RCC 7860 (cell line): ENCODE results near the gene PACSIN2.
"Not testable (repeated sequence)": the region's sequence is repeated elsewhere in the genome, so short reads cannot be mapped to it uniquely, and the experiment has no call there.

ENCODE experiments used
- DNase-seq: peaks from one replicate; pipeline ENCODE4 v3.0.0-alpha.2; 2015; ENCODE audit warnings: low spot score
- FAIRE-seq: peaks from 2 replicates; lab custom pipeline; 2012; peaks lifted over from hg19 to GRCh38; lab: Jason Lieb, UNC

The PACSIN2 gene

DNA sequence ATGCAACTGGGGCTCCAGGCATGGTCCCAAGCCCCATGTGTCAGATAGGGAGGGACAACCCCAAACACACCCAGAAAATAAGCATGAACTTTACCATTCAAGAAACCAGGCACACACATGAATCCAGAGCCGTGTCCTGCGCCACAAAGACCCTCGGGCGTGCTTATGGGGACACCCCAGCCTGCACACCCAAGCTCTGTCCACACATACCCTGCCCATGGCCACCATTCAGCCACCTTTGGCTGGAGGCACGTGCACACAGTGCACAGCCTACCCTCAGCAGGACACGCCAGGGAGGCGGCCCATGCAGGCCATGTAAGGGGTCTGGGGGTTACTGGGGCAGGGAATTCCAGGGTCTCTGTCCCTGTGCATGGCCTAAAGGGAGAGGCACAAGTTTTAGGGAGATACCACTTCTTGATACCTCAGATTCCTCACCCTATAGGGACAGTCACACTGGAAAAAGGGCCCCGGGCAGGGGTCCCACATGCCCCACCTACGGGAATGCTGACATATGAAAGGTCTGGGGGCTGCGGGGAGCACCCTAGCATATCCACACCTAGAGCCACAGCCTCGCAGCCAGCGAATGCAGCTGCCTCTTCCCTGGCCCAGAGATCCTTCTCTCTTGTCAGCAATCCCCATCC, 20.6 kb downstream of the PACSIN2 start:
- no peak for FAIRE-seq

DNA sequence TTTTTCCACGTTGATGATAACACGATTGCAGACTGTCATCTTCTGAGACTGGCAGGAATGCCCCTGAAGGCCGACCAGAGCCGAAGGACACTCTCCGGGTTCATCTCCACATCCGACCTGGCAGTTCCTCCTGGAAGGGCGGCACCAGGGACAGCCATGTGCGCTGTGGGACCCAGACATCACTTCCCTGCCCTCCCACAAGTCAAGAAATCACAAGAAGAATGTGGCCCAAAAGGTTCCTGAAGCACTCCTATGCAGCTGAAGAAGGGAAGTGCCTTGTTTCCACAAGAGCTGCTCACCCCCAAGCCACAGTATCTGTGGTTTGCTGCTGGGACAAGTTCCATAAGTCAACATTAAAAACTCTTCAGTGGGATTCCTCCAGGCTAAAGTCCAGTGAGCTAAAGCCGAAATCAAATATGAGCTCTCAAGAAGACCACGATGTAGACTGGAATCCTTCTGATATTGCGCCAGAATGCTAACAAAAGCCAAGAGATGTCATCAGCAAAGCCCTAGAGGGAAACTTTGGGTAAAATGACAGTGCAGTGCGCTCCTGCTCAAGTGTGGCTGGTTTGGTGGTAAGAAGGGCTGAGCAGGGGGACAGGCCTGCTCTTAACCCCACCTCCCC, 21.2 kb downstream of the PACSIN2 start:
- DNase-seq (no peak), FAIRE-seq (no peak)

More for the DNA sequence above, 20.6 kb downstream of the PACSIN2 start:
- DNase-seq, result no peak

DNA sequence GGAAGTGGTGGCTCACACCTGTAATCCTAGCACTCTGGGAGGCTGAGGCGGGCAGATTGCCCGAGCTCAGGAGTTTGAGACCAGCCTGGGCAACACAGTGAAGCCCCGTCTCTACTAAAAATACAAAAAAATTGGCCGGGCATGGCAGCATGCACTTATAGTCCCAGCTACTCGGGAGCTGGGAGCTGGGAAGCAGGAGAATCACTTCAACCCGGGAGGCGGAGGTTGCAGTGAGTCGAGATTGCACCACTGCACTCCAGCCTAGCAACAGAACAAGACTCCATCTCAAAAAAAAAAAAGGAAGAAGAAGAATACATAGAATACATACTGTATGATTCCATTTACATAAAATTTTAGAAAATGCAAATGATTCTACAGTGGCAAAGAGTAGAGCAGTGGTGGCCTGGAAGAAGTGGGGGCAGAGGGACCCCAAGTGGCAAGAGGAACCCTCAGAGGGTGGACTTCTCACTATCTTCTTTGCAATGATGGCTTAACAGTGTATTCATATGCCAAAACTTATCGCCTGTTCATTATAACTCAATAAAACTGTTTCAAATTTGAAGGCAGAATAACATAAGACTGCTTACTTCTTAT, 22.0 kb downstream of the PACSIN2 start:
- no peak for FAIRE-seq
- DNase-seq, result no peak

DNA sequence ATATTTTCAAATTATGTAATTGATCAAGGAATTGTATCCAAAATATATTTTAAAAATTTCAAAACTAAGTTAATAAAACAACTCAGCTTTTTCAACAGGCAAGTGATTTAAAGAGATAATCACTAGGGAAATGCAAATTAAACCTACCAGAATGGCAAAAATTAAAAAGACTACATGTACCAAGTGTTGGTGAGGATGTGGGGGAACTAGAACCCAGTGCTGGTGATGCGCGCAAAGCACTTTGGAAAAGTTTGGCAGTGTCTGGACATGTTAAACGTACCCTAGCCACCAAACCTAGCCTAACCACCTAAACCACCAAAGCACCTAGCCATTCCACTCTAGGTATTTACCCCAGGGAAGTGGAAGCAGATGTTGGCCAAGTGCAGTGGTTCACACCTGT, 22.9 kb downstream of the PACSIN2 start:
- DNase-seq (no peak), FAIRE-seq (no peak)

DNA sequence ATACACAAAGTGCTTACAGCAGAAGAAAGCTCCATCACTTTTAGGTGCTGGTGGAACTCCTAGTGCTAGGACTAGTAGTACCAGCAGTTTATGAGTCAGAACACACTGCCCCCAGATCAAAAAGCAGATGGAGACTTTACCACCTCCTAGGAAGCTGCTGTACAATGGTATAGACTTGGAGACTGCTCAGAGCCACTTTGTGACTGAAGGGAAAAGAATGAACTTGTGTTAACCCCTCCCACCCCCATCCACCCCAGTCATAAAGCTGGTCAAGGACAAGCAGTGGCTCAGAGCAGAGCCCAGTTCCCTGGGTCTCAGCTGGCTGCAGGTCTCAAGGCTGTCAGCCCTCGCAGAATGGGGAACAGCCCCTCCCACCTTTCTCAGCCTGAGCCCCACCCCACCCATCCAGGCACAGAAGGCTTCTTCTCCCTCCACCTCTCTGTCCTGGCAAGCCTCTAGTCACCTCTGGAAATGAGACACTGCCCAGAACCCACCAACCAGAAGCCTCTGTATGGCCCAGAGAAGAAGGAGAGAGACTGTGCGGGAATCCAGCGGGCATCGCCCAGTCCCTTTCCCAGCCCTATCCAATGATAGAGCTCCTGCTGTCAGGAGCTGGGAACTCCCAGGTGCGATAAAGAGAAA, 23.8 kb downstream of the PACSIN2 start:
- FAIRE-seq (peak; percentile 81), DNase-seq (peak; percentile 83)

DNA sequence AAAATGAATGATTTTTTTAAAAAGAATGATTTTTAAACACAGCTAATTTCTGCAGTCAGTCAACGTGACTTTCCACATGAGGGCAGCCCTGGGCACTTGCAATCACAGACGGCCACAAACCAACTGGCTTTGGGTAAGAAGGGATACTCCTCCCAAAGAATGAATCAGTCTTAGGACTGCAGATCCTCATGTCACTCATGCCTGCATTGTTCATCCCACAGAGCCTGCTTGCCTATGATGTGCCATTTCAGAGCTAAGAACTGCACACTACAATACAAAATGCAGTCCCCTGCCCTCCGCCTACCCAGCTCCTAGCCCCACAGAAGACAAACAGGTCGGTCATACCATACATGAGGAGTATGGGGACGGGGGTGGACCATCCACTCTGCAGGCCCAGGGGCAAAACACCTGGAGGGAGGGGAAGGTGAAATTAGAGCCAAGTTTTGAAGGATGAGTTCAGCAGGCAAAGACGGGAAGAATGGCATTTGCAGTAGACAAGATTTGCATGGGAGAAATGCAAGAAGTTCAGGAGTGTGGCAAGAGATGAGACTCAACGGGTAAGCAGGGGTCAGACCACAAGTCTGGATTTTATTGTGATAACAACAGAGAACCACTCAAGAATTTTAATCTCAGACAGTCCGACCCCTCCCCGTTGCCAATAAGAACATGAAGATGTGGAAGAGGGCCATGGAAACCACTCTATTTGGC, 24.7 kb downstream of the PACSIN2 start:
- peak; percentile 91 for FAIRE-seq
- DNase-seq, result peak; percentile 82

DNA sequence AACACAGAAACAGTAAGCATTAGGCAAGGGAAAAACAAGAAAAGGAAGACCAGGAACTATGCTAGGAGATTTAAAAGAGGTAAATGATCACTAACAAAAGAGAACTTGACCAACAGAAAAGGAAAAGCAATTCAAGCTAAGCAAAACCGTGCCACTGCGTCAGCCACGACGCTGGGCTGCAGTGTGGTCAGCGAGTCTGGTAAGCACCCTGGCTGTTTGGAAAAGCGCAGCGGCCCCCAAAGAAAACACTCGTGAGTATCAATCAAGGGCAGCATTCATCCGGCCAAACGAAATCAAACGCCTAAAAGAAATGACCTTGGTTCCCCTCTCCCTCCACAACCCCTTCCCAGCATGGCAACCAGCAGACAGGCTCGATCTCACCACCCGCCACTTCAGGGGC, 28.8 kb downstream of the PACSIN2 start:
- no peak for FAIRE-seq

DNA sequence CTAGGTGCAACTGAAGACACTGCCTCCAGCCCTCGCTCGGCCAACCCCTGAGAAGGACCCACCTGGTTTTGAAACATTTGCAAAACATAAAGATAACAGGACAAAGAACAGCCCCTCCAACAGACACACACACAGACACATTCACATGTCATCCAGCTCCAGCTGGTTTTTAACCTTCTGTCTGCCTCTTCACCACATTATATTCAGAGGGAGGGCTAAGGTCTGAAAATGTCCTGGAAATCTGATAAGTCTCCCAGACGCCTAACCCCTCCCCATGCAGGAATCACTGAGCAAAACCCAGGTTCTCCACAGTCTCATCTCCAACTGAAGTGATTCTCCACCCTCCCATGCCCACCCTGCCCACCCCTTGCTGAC, 29.4 kb downstream of the PACSIN2 start:
- DNase-seq (no peak), FAIRE-seq (no peak)

More for the DNA sequence above, 28.8 kb downstream of the PACSIN2 start:
- no peak for DNase-seq

DNA sequence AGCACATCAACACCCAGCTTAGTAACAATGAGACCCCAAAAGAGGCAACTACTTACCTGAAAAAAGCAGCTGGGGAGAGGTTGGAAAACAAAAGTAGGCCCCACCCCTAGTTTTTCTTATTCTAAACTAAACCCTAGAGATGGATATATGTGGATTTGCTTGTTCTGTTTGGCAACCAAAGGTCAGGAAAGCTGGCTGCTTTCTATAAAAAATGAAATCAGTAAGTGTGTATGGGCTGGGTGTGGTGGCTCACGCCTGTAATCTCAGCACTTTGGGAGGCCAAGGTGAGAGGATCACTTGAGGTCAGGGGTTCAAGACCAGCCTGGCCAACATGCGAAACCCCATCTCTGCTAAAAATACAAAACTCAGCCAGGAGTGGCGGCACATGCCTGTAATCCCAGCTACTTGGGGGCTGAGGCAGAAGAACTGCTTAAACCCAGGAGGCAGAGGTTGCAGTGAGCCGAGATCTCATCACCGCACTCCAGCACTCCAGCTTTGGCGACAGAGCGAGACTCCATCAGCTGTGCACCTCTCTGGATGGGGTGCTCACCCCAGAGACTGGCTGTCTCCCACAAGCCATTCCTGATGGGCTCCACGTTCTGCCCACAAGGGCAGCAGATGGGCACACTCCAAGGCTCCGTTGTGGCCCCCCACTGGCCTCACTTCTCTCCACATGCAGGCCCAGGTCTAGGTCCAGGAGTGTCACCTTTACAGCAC, 30.0 kb downstream of the PACSIN2 start:
- DNase-seq (no peak), FAIRE-seq (no peak)

DNA sequence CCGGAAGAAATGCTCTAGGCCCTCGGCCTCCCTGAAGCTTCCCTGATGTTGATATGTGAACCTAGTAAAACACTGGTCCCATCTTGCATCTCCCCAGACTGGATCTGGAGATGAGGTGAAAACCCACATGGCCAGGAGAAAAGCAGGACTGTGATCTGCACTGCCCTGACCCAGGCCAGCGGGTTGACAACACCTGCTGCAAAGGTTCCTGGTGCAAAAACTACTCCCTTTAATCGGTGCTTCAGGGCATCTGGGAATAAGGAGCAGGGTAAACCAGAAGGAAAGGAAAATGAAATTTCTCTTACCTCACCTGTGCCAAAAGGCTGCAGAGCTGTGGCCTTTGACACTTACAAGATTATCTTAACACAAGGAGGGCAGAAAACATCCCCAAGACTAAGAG, 30.6 kb downstream of the PACSIN2 start:
- DNase-seq, result no peak
- no peak for FAIRE-seq

DNA sequence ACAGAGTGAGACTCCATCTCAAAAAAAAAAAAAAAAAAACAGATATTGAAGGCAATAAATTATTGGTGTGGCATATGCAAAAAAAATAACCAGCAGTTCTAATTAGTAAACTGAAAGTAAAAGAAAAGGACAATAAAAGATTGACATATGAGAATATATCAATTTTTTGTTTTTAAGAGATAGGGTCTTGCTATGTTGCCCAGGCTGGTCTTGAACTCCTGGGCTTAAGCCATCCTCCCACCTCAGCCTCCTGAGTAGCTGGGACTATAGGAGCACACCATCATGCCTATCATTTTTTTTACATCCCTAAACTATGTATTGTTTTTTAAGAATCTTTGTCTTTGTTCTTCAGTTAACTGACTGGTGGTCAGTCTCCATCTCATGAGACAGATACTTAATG, 31.5 kb downstream of the PACSIN2 start:
- FAIRE-seq (no peak), DNase-seq (no peak)

DNA sequence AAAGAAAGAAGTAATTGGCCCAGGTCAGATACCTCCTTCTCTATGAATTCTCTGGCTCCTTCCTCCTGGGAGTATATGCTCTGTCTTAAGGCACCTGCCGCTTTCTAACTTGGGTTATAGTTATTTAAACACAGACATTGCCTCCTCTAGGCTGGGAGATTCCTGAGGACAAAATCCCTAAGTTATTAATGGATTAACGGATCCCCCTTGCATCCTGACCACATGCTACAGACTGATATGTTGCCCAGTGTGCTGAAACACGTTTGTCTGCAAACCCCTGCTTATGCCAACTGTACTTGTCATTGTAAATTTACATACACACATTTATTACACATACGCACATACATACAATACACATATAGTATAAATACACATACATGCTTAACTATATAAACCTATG, 35.3 kb downstream of the PACSIN2 start:
- DNase-seq (no peak), FAIRE-seq (no peak)

DNA sequence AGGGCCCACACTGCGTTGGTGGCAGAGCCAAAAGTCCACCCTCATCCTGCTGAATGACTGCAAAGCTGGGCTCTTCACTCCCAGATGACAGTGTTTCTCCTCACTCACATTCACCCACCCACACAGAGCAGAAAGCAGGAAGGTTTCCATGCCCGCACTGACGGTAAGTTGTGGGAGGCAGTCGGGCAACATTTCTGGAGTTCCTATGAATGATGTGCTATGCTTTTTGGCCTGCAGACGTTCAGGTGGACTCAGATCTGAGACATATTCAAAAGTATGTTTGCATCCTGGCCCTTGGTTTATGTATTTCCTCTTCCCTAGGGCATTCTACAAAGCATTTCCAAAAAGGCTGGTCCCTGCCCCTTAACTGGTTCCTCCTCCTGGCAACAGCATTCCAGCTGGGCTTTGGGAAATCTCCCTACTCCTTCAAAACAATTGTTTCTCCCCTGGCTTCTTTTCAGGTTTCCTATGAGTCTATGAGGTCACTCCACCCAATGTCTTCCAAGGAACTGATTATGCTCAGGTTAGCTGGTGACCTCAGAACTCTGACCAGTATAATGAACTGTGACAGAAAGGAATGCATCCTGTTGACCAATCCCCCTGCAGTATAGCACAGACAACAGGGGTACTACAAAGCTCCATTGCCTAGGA, 36.4 kb downstream of the PACSIN2 start:
- FAIRE-seq, result no peak
- no peak for DNase-seq

DNA sequence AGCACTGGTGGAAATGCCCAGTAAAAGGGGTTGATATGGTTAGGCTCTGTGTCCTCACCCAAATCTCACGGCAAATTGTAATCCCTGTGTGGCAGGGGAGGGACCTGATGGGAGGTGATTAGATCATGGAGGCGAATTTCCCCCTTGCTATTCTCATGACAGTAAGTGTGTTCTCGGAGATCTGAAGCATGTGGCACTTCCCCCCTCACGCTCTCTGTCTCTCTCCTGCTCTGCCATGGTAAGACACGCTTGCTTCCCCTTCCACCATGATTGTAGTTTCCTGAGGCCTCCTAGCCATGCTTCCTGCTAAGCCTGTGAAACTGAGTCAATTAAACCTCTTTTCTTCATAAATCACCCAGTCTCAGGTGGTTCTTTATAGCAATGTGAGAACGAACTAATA, 37.4 kb downstream of the PACSIN2 start:
- no peak for DNase-seq

DNA sequence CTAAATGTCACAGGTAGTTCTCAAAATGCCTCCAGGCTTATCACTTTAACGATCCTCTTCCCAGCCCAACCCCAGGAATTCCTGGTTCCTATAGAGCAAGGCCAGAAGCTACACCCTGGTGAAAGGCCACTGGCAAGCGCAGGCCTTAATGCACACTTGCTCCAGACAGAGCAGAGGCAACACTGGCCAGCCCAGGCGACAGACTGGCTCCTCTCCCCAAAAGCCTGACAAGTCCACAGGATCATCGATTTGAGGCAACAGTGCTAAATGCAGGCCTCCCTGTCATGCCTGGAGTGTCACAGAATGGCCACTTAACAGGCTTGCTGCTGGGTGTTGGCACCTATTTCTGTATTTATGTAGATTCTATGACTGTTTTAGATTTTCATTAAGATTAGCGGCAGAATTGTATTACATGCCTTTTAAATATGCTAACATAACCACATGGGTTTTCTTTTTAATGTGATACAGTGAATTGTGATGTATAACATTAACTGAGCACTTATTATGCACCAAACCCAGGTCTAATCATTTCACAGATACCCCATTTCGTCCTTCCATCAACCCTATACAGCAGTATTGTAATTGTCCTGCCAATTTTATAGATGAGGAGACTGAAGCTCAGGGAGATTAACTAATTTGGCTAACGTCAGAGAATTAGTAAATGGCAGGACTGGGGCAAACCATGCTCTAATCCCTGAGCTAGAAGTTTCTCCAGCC, 38.6 kb downstream of the PACSIN2 start:
- FAIRE-seq, result no peak
- no peak for DNase-seq

More for the DNA sequence above, 37.4 kb downstream of the PACSIN2 start:
- no peak for FAIRE-seq

DNA sequence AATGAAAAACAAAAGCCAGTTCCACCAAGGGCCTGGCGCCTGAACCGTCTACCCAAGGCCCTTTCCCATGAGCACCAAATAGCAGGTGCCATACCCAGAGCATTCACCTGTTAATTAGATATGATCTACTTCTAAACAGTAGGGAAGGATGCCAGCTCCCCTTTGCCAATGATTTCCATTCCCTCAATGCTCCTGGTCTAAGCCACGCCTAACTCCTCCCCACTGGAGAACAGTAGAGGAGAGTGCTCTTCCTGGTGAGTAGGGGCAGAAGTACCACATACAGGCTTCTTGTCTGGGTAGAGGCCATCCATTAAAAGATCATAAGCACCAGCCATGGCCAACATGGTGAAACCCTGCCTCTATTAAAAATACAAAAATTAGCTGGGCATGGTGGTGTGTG, 40.7 kb downstream of the PACSIN2 start:
- DNase-seq (no peak), FAIRE-seq (no peak)

DNA sequence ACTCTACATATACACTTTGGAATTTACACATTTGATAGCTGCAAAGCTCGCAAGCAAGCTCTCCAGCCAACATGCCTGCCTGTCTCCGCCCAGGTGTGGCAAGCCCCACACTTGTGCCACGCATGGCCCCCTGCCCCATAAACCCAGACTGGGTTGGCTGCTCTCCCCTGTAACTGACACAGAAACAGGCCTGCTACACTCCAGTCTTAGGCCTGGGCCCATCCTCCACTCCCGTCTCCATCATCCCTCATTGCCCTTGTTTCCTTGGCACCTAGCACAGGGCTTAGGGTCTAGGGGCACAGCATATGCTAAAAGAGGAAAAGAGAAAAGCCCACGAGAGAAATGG, 41.4 kb downstream of the PACSIN2 start:
- FAIRE-seq, result no peak
- no peak for DNase-seq

DNA sequence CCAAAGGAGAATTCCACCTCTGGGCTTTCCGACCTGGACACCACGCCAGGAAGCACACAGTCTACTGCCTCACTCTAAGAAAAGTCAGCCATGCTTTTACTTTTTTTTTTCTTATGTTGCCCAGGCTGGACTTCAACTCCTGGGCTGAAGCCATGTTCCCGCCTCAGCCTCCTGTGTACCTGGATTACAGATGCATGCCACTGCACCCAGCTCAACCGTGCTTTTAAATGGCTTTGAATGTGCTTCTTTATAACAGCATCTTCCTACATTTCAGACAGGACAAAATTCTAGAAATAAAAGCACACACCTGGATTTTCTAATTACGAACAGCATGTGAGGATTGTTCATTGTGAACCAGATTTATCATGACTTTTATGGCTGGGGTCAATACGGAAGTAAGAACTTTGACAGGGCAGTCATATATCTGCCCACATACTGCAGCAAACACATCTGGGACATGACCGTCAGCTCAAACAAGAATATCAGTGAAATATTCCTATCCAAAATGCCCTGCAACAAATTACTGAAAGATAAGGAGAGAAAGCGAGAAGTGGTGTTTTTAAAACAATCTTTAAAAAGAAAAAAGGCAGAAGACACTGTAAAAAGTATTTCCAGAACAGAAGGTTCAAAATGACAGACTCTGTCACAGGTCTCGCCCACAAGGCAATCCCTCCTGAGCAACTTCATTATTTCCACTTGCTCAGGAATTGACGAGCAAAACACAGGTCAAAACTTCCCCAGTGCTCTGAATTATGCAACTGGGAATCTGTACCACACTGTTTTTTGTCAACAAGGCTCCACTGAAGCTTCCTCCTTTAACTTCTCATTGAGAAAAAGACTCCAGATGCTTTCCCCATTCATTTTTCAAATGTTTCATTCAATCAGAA, 42.1 kb downstream of the PACSIN2 start:
- DNase-seq, result no peak
- FAIRE-seq, result no peak

DNA sequence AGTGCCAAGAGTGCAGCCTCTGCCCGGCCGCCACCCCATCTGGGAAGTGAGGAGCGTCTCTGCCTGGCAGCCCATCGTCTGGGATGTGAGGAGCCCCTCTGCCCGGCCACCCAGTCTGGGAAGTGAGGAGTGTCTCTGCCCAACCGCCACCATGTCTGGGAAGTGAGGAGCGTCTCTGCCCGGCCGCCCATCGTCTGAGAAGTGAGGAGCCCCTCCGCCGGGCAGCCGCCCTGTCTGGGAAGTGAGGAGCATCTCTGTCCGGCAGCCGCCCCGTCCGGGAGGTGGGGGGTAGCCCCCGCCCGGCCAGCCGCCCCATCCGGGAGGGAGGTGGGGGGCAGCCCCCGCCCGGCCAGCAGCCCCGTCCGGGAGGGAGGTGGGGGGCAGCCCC, 43.5 kb downstream of the PACSIN2 start:
- DNase-seq, FAIRE-seq: not testable (repeated sequence)
